Mesodermal cell (in vitro differentiated cells): ENCODE data around the gene SLC25A11.

Experiments
- H3K27ac ChIP-seq: 2 replicates; pipeline ENCODE4 v1.7.0; 2013; ENCODE audit warnings: mild to moderate bottlenecking, low read depth, low read length, moderate library complexity; ENCODE audit not compliant: severe bottlenecking
- H3K36me3 ChIP-seq: 2 replicates; pipeline ENCODE4 v1.7.1; 2013; ENCODE audit warnings: mild to moderate bottlenecking, low read length, moderate library complexity; ENCODE audit not compliant: control insufficient read depth, insufficient read depth
- H3K4me1 ChIP-seq: one replicate; pipeline ENCODE4 v1.7.1; 2013; ENCODE audit warnings: mild to moderate bottlenecking, low read length; ENCODE audit not compliant: insufficient read depth, control insufficient read depth, poor library complexity, severe bottlenecking
- H3K4me3 ChIP-seq: 2 replicates; pipeline ENCODE4 v1.7.0; 2013; ENCODE audit warnings: low read length, control low read depth, mild to moderate bottlenecking; ENCODE audit not compliant: insufficient read depth, poor library complexity, severe bottlenecking; ENCODE audit errors: extremely low read depth
- H3K9me3 ChIP-seq: 2 replicates; pipeline ENCODE4 v1.7.1; 2013; ENCODE audit warnings: mild to moderate bottlenecking, low read length, moderate library complexity; ENCODE audit not compliant: control insufficient read depth
- WGBS, 2 experiments: methylation state at CpG; one replicate each; pipeline ENCODE4 v1.1.5; 2013; ENCODE audit warnings: missing lambda C conversion rate in 2 of 2; ENCODE audit not compliant: insufficient coverage in 2 of 2; 5-methylcytosine and 5-hydroxymethylcytosine counted together

SLC25A11 gene

DNA sequence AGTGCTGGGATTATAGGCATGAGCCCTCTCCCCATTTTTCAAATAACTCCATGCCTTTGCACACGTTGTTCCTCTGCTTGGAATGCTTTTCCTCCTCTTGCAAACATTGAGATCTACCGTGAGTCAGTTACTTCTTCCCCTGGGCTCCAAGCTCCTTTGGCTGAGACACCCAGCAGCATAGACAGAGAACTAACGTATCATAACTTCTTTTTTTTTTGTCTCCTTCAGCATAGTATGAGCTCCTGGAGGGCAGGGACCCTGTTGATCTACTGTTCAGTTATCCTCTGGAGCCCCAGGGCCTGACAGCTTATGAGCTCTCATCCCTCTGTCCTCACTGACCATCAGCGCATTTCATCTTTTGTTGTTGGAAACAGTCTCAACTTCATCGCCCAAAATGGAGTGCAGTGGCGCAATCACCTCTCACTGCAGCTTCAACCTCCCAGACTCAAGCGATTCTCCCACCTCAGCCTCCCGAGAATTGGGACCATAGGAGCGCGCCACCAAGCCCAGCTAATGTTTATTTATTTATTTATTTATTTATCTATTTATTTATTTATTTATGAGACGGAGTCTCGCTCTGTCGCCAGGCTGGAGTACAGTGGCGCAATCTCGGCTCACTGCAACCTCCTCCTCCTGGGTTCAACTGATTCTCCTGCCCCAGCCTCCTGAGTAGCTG is 25.6 kb upstream of the SLC25A11 start:
- Histone ChIP-seq H3K36me3 (peaks cover 49% of the 10 kb centered on the region), H3K27ac (no peak overlapping the region), H3K9me3 (peaks cover 4% of the 10 kb centered on the region), H3K4me3 (no peak overlapping the region), H3K4me1 (peaks cover 12% of the 10 kb centered on the region)
- WGBS, 2 experiments: 96 to 98% methylated on average over 7 to 8 of the region's 15 CpGs

DNA sequence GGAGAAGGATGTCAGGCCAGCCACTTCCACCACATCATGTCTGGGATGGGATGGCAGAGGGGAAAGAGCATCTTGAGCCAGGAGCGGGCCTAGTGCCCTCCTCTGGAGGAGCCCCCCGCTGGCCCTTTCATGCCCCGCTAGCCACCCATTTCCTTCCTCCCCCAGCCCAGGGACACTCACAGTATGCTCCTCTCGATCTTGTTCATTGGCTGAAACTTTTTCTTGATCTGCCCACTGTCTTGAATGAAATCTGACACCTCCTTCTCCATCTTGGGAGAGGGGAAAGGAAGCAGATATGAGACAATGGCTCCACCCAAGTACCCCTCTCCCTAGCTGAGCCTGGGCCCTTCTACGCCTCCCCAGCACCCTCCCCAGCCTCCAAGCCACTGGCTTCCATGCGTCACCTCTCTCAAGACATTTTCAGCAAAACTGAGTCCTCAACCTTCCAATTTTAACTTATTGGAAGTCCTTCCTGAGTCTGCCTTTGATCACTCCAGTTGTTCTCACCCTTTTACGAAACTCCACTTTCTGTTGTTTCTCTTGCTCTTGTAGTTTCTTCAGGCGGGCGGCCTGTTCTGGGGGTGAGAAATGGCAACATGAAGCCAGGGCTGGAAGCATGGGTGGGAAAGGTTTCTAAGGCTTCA is 20.6 kb upstream of the SLC25A11 start:
- H3K4me1 ChIP-seq: peaks cover 10% of the 10 kb centered on the region
- H3K9me3 ChIP-seq: peaks cover 4% of the 10 kb centered on the region
- no peak overlapping the region for H3K27ac ChIP-seq
- peaks cover 58% of the 10 kb centered on the region for H3K36me3 ChIP-seq
- 91 to 100% methylated on average over 2 to 5 of the region's 9 CpGs for WGBS, 2 experiments
- no peak overlapping the region for H3K4me3 ChIP-seq

DNA sequence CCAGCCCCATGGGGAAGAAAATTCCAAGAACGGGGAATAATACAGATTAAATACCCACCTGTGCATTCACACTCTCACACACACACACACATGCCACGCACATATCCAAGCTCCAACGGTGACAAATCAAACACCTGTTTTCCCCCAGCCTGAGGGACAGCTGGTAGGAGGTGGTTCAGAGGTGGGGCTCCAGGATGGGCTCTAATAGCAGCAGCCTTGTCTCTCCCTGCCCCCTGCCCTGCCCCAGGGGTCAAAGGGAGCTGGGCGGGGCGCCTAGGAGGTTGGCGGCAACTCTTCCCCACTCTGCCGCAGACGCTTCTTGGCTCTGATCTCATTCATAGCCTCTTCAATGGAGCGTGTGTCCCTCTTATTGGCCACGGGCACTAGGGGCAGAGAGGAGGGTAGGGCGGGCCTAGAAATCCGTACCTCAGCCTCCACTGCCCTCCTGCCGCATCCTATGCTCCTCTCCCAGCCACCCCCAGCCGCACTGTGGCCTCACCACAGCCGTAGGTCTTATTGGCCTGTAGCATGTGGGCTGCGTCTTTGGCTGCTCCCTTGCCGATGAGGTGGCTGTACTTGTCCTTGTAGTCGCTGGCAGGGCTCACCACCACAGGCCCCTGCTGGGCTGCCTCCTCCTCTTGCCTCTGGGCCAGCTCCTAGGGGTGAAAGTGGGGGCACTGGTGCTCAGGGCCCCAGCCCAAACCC is 19.6 kb upstream of the SLC25A11 start:
- 94 to 97% methylated on average over 9 to 15 of the region's 18 CpGs for WGBS, 2 experiments
- H3K4me3 ChIP-seq: no peak overlapping the region
- H3K36me3 ChIP-seq: peaks cover 53% of the 10 kb centered on the region
- H3K9me3 ChIP-seq: no peaks in the 10 kb centered on the region
- no peak overlapping the region for H3K27ac ChIP-seq
- peaks cover 10% of the 10 kb centered on the region for H3K4me1 ChIP-seq

DNA sequence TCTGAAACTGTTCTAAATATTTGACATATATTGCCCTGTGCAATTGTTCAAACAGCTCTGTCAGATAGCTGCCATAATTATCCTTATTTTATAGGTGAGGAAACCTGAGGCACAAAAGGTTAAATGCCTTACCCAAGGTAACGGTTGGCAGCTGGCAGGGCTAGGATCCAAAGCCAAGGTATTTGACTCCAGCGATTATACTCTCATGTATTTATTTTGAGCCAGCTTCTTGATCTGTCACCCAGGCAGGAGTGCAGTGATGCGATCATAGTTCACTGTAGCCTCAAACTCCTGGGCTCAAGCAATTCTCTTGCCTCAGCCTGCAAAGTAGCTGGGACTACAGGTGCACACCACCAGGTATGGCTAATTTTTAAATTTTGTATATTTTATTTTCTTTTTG is 18.3 kb upstream of the SLC25A11 start:
- WGBS, 2 experiments: 95 to 100% methylated on average over 3 of the region's 3 CpGs
- Histone ChIP-seq H3K36me3 (peaks cover 51% of the 10 kb centered on the region), H3K27ac (no peak overlapping the region), H3K4me1 (peaks cover 19% of the 10 kb centered on the region), H3K4me3 (no peak overlapping the region), H3K9me3 (no peaks in the 10 kb centered on the region)

DNA sequence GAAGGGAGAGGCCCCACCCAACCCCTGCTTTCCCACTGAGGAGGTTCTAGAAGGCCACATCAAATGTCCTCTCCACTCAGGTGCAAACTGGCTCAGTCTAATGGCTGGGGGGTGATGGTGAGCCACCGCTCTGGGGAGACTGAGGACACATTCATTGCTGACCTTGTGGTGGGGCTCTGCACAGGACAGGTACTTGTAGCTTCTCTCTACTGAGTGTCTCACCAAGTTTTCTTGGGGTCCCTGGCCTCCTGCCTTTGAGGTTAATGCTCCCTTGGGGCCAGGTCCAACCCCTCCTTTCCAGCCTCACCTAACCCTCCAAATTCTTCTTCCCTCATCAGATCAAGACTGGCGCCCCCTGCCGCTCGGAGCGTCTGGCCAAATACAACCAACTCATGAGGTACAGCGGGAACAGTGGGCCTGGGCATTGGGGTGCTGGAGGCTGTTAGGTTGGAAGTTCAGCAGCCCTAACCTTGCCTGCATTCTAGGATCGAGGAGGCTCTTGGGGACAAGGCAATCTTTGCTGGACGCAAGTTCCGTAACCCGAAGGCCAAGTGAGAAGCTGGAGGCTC is 16.7 kb upstream of the SLC25A11 start:
- Histone ChIP-seq H3K4me1 (peaks cover 29% of the 10 kb centered on the region), H3K4me3 (no peak overlapping the region), H3K36me3 (peaks cover 45% of the 10 kb centered on the region), H3K9me3 (no peaks in the 10 kb centered on the region), H3K27ac (no peak overlapping the region)
- 75 to 94% methylated on average over 6 to 9 of the region's 10 CpGs for WGBS, 2 experiments

DNA sequence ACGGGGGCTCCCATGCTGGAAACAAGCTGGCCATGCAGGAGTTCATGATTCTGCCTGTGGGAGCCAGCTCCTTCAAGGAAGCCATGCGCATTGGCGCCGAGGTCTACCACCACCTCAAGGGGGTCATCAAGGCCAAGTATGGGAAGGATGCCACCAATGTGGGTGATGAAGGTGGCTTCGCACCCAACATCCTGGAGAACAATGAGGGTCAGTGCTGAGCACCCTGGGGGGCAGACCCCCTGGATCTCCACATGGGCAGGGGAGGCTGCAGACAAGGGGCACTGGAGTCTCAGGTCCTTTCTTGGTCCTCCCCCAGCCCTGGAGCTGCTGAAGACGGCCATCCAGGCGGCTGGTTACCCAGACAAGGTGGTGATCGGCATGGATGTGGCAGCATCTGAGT is 15.2 kb upstream of the SLC25A11 start:
- Histone ChIP-seq H3K4me3 (no peak overlapping the region), H3K4me1 (peaks cover 35% of the 10 kb centered on the region), H3K9me3 (no peaks in the 10 kb centered on the region), H3K27ac (no peak overlapping the region), H3K36me3 (peaks cover 32% of the 10 kb centered on the region)
- WGBS, 2 experiments: 97 to 98% methylated on average over 5 to 8 of the region's 8 CpGs

DNA sequence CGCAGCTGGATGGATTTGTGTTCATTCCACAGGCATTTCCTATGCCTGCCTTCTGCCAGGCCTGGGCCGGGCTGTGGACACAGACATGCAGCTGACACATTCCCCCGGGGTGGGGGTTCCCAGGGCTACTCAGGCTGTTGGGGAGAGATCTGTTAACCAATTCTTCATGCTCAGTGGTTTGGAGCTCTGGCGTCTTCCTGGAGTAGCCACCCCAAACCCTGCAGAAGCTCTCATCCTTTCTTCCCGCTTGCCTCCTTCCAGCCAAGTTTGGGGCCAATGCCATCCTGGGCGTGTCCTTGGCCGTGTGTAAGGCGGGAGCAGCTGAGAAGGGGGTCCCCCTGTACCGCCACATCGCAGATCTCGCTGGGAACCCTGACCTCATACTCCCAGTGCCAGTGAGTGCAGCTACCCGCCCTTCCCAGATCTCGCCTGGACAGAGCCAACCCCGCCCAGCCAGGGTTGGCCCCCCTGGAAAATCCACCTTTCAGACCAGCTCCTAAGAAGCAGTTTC is 13.7 kb upstream of the SLC25A11 start:
- peaks cover 21% of the 10 kb centered on the region for H3K36me3 ChIP-seq
- peak overlapping the region; percentile 6 for H3K27ac ChIP-seq
- H3K9me3 ChIP-seq: no peaks in the 10 kb centered on the region
- no peak overlapping the region for H3K4me3 ChIP-seq
- WGBS, 2 experiments: 94 to 95% methylated on average over 12 to 14 of the region's 14 CpGs
- peaks cover 35% of the 10 kb centered on the region for H3K4me1 ChIP-seq

DNA sequence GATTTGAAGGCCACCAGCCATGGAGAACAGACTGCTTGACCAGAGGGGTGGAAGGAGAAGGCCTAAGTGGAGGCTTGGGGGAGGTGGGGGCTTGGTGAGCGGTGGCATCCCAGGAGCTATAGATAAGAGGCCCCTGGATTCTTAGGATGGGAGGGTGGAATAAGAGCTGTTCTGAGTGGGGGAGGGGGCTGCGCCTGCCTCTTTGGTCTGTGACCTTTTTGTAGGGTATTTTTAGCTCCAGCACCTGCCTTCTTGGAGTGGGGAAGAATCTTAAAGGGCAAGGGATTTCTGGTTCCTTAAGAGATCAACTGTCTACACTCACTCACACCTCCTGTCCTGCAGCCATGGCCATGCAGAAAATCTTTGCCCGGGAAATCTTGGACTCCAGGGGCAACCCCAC is 11.6 kb upstream of the SLC25A11 start:
- Histone ChIP-seq H3K36me3 (peaks cover 21% of the 10 kb centered on the region), H3K4me1 (peaks cover 35% of the 10 kb centered on the region), H3K27ac (peak overlapping the region; percentile 54), H3K4me3 (peak overlapping the region; percentile 98), H3K9me3 (no peaks in the 10 kb centered on the region)
- WGBS, 2 experiments: 42 to 54% methylated on average over 2 of the region's 3 CpGs

DNA sequence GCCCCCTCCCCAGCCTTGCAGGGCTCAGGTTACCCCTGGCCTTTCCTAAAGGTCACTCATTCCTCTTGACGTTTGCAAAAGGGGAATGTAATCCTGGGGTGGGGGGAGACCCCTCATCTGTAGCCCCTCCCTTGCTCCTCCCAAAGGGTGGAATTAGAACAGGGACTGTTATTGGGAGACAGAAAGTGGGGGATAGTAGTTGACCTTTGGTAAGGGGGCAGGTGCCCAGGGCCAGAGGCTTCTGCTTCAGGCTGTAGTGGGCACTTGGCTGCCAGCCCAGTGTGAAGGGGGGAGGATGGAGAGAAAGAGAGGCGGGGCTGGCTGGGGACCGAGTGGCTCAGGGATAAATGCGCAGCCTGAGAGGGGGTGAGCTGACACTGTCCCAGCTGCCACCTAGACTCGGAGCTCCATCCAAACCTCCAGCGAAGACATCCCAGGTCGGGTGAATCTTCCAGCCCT is 10.9 kb upstream of the SLC25A11 start, which contains the start of gene ENO3:
ENO3 (plus strand) TSS at position 374 of the 459 bp plus-strand sequence. CDS start 711 bp downstream, outside the sequence.
- Histone ChIP-seq H3K4me3 (peak within 1 kb of the TSS; percentile 98), H3K27ac (peak within 1 kb of the TSS; percentile 97)
- 23% methylated on average over 5 of the region's 7 CpGs; no CpG with 5 or more reads in 1 of the 2 experiments for WGBS, 2 experiments

DNA sequence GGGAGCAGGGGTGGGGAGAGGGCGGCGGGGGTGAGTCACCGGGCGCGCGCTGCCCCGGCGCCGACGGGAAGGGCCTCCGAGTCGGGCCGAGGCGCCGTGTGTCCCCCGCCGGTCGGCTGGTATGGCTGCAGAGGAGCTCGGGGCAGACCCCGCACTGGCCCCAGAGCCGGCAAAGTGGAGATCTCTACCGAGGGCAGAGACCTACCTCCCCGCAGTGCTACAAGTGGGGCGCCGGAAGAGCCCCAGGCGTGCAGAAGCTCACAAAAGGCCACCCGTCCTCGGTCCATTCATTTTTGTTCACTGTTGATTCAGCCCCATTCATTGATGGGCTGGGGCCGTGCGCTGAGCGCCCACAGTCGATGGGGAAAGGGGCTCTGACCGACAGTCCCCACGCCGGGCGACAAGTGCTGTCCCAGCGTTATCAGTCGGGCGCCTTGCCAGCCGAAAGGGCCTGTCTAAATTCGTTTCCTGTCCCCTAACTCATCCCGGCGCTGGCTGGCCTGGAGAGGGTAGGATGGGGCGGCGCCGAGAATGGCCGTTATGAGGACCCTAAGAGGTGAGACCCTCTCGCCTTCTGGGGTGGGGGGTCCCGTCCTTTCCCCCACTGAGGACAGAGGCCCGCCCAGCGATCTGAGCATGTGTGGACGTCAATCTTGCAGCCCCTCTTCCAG is 10.4 kb upstream of the SLC25A11 start:
- Histone ChIP-seq H3K36me3 (peaks cover 27% of the 10 kb centered on the region), H3K4me3 (peak overlapping the region; percentile 98), H3K27ac (peak overlapping the region; percentile 97), H3K4me1 (peaks cover 37% of the 10 kb centered on the region), H3K9me3 (no peaks in the 10 kb centered on the region)
- 1% methylated on average over 29 to 39 of the region's 52 CpGs for WGBS, 2 experiments

More for the DNA sequence above, 10.9 kb upstream of the SLC25A11 start, which contains the start of gene ENO3:
- peaks cover 27% of the 10 kb centered on the region for H3K36me3 ChIP-seq
- peaks cover 32% of the 10 kb centered on the region for H3K4me1 ChIP-seq
- no peaks in the 10 kb centered on the region for H3K9me3 ChIP-seq
